ENCODE data around the gene HHAT. TPM values are rescaled to one million over a fixed set of nuclear protein-coding genes. Genes with fewer than 3 reads are reported as not detected.

The HHAT gene
- total RNA-seq, 2 experiments from 2014 or later, result 0.82 to 0.84 TPM

GRCh38 chr1:210692796-210693195 is 364.1 kb downstream of the HHAT start:
- DNase-seq (no peak), ATAC-seq (no peak)
- Mint-ChIP-seq H3K27ac (no peak overlapping the region), H3K4me1 (peaks cover 20% of the 10 kb centered on the region), H3K27me3 (no peaks in the 10 kb centered on the region), H3K4me3 (no peak overlapping the region), H3K36me3 (ENCODE audit: low read depth) (no peaks in the 10 kb centered on the region), H3K9me3 (ENCODE audit: low read depth) (no peaks in the 10 kb centered on the region)
- intact Hi-C loops (cut with DNase I, micrococcal nuclease), result no loop called here
- ChIA-PET CTCF (no interaction called here), POLR2A (no interaction called here)

DNA sequence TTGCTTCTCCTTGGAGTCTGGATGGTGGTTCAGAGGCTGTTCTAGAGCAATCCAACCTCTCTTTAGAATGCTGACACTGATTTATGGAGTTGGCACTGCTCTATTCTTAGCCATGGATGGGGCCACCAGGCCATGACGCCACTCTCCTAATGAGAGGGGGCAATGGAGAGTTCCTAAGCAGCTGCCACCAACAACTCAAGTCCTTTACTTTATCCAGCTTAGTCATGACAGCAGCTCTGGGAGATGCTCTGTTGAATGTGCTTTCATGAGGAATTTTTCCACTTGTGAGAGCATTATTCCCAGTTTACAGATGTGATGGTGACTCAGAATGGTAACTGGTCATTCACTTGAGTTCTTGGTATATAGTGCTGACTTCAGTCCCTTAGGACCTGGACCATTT is 366.3 kb downstream of the HHAT start:
- Mint-ChIP-seq H3K27ac (no peak overlapping the region), H3K36me3 (ENCODE audit: low read depth) (no peaks in the 10 kb centered on the region), H3K4me3 (no peak overlapping the region), H3K4me1 (peaks cover 14% of the 10 kb centered on the region), H3K27me3 (no peaks in the 10 kb centered on the region), H3K9me3 (ENCODE audit: low read depth) (no peaks in the 10 kb centered on the region)
- intact Hi-C loops (cut with DNase I, micrococcal nuclease), result loop anchor here in 1 of 2 experiments (5.0 kb wide), 1 partner anchor 437 kb away; the partner anchor contains the start of gene KCNH1
- ChIA-PET POLR2A (no interaction called here), CTCF (no interaction called here)
- no peak for DNase-seq
- ATAC-seq, result no peak

DNA sequence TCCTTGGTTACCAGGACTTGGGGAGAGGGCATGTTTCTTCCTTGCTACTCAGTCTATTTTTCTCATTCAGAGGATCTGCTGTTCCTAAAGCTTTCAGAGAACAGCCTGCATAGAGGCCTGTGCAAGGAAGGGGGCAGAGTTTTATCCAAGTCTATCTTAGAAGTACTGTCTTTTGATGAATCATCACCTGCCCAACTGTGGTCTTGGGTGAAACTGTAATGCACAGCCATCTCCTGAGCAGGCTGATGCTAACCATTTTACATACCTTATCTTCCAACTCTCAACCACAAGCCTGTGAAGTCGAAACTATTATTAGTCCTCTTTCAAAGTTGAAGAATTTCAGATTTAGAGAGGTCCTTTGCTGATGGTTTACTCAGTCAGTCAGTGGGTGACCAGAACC is 368.0 kb downstream of the HHAT start:
- Mint-ChIP-seq H3K27me3 (no peaks in the 10 kb centered on the region), H3K4me1 (peaks cover 14% of the 10 kb centered on the region), H3K4me3 (no peak overlapping the region), H3K36me3 (ENCODE audit: low read depth) (no peaks in the 10 kb centered on the region), H3K27ac (no peak overlapping the region), H3K9me3 (ENCODE audit: low read depth) (no peaks in the 10 kb centered on the region)
- ChIA-PET POLR2A (no interaction called here), CTCF (no interaction called here)
- ATAC-seq (peak; percentile 83), DNase-seq (peak; percentile 17)
- intact Hi-C loops (cut with DNase I, micrococcal nuclease), result loop anchor here in 1 of 2 experiments (5.0 kb wide), 1 partner anchor 436 kb away; the partner anchor contains the start of gene KCNH1

DNA sequence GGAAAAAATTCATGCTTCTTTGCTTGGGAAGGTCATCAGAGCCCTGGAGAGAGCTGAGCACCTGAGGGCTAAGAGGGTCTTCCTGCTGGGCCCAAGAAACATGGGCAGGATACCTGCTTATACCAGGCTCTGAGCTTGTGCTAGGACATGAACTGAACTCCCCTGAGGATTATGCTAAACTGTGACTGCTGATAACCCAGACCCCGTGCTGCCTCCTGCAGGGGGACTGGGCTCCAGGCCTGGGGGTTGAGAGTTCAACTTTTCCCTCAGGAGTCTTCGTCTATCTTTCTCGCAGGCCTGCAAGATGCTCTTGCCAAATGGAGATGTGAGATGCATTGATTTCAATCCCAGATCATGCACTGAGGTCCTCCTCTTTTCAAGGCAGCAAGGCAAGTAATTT is 368.5 kb downstream of the HHAT start:
- Mint-ChIP-seq H3K27me3 (no peaks in the 10 kb centered on the region), H3K4me1 (peaks cover 14% of the 10 kb centered on the region), H3K4me3 (no peak overlapping the region), H3K9me3 (ENCODE audit: low read depth) (no peaks in the 10 kb centered on the region), H3K27ac (no peak overlapping the region), H3K36me3 (ENCODE audit: low read depth) (no peaks in the 10 kb centered on the region)
- POLR2A ChIA-PET, result no interaction called here
- intact Hi-C loops (cut with DNase I, micrococcal nuclease), result loop anchor here in 1 of 2 experiments (5.0 kb wide), 1 partner anchor 435 kb away; the partner anchor contains the start of gene KCNH1
- no peak for ATAC-seq
- no peak for DNase-seq
- CTCF ChIA-PET, result no interaction called here

DNA sequence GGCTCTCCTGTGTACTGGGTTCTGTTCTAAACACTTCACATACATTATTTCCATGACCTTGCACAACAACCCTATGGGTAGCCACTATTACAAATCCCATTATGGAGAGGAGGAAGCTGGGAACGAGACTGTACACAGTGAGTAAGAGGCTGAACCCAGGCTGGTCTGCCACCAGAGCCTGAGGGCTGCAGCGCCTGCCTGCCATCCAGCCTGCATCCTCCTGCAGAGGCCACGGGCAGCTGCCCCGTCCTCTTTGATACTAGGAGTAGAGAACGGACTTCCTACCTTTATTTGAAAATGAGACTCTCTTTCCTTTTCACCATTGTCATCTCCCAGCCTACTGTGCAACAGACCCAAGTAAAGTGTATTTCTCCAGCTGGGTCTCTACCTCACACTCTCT is 370.0 kb downstream of the HHAT start:
- Mint-ChIP-seq H3K27ac (no peak overlapping the region), H3K4me1 (peaks cover 2% of the 10 kb centered on the region), H3K36me3 (ENCODE audit: low read depth) (no peaks in the 10 kb centered on the region), H3K27me3 (no peaks in the 10 kb centered on the region), H3K9me3 (ENCODE audit: low read depth) (no peaks in the 10 kb centered on the region), H3K4me3 (no peak overlapping the region)
- CTCF ChIA-PET, result interaction anchor here (0.6 kb wide), 1 partner anchor 211 kb away, joined by 3 read pairs; no protein-coding TSS in a partner anchor
- DNase-seq (no peak), ATAC-seq (no peak)
- POLR2A ChIA-PET, result no interaction called here
- intact Hi-C loops (cut with DNase I, micrococcal nuclease), result loop anchor here in 1 of 2 experiments (5.0 kb wide), 1 partner anchor 434 kb away; the partner anchor contains the start of gene KCNH1

- H3K4me3 Mint-ChIP-seq, result no peak overlapping the region
- DNase-seq (no peak), ATAC-seq (no peak)
- no peaks in the 10 kb centered on the region for H3K27me3 Mint-ChIP-seq
- ChIA-PET CTCF (no interaction called here), POLR2A (no interaction called here)
- H3K36me3 Mint-ChIP-seq (ENCODE audit: low read depth), result no peaks in the 10 kb centered on the region
- intact Hi-C loops (cut with DNase I, micrococcal nuclease), result no loop called here
- peaks cover 2% of the 10 kb centered on the region for H3K4me1 Mint-ChIP-seq
- H3K9me3 Mint-ChIP-seq (ENCODE audit: low read depth), result no peaks in the 10 kb centered on the region
- H3K27ac Mint-ChIP-seq, result no peak overlapping the region
Measured at GRCh38 chr1:210700083-210700482, 371.4 kb downstream of the HHAT start.

DNA sequence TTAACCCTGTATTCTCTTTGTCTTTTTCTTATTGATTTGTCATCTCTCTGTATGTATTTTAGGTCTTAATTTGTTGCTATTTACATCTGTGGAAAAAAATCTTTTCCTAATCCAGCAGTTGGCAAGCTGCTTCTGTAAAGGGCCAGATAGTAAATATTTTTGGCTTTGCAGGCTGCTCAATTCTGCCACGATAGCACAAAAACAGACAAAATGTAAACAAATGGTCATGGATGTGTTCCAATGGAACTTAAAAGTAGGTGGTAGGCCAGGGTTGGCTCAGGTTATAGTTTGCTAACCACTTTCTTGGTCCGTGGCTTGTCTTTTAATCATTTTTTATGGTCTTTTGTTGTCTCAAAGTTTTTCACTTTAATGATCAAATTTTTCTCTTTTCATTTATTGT is 371.8 kb downstream of the HHAT start:
- ATAC-seq, result no peak
- ChIA-PET POLR2A (no interaction called here), CTCF (no interaction called here)
- Mint-ChIP-seq H3K36me3 (ENCODE audit: low read depth) (no peaks in the 10 kb centered on the region), H3K9me3 (ENCODE audit: low read depth) (no peaks in the 10 kb centered on the region), H3K4me1 (peaks cover 2% of the 10 kb centered on the region), H3K4me3 (no peak overlapping the region), H3K27me3 (no peaks in the 10 kb centered on the region), H3K27ac (no peak overlapping the region)
- intact Hi-C loops (cut with DNase I, micrococcal nuclease), result no loop called here
- no peak for DNase-seq

DNA sequence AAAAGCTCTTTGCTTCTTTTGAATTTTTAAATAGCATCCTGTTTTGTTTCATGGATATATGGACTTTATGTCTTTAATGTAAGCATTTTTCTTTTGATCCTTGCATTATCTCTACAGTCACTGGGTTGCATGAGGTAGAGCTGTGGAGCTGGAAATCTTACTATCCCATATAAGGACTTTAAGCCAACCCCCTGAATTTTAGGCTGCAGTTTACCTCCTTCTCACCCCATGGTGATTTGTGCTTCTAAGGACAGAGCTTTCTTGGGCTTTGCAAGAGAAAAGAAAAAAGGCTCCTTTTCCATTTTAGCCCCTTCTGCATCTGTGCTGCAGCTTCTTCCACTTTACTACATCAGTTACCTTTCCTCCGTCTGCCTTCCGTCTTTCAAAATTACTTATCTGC is 373.8 kb downstream of the HHAT start:
- H3K9me3 Mint-ChIP-seq (ENCODE audit: low read depth), result no peaks in the 10 kb centered on the region
- CTCF ChIA-PET, result no interaction called here
- H3K4me1 Mint-ChIP-seq, result no peaks in the 10 kb centered on the region
- no peaks in the 10 kb centered on the region for H3K36me3 Mint-ChIP-seq (ENCODE audit: low read depth)
- H3K4me3 Mint-ChIP-seq, result no peak overlapping the region
- intact Hi-C loops (cut with DNase I, micrococcal nuclease), result no loop called here
- DNase-seq (no peak), ATAC-seq (no peak)
- POLR2A ChIA-PET, result no interaction called here
- no peak overlapping the region for H3K27ac Mint-ChIP-seq
- H3K27me3 Mint-ChIP-seq, result no peaks in the 10 kb centered on the region

GRCh38 chr1:210703593-210703992 is 374.9 kb downstream of the HHAT start:
- ATAC-seq, result no peak
- Mint-ChIP-seq H3K27me3 (no peaks in the 10 kb centered on the region), H3K4me1 (no peaks in the 10 kb centered on the region), H3K9me3 (ENCODE audit: low read depth) (no peaks in the 10 kb centered on the region), H3K4me3 (no peak overlapping the region), H3K27ac (no peak overlapping the region), H3K36me3 (ENCODE audit: low read depth) (no peaks in the 10 kb centered on the region)
- no peak for DNase-seq
- intact Hi-C loops (cut with DNase I, micrococcal nuclease), result no loop called here
- POLR2A ChIA-PET, result no interaction called here
- CTCF ChIA-PET, result no interaction called here

- H3K27ac Mint-ChIP-seq, result no peak overlapping the region
- no peaks in the 10 kb centered on the region for H3K9me3 Mint-ChIP-seq (ENCODE audit: low read depth)
- H3K4me3 Mint-ChIP-seq, result no peak overlapping the region
- H3K36me3 Mint-ChIP-seq (ENCODE audit: low read depth), result no peaks in the 10 kb centered on the region
- intact Hi-C loops (cut with DNase I, micrococcal nuclease), result no loop called here
- ATAC-seq (no peak), DNase-seq (no peak)
- ChIA-PET POLR2A (no interaction called here), CTCF (interaction anchor here (0.6 kb wide), 1 partner anchor 259 kb away, joined by 4 read pairs; no protein-coding TSS in a partner anchor)
- H3K4me1 Mint-ChIP-seq, result no peaks in the 10 kb centered on the region
- no peaks in the 10 kb centered on the region for H3K27me3 Mint-ChIP-seq
Measured at GRCh38 chr1:210705086-210705485, 376.4 kb downstream of the HHAT start.

- H3K27me3 Mint-ChIP-seq, result no peaks in the 10 kb centered on the region
- DNase-seq, result no peak
Measured at GRCh38 chr1:210706246-210706645, 377.5 kb downstream of the HHAT start.

DNA sequence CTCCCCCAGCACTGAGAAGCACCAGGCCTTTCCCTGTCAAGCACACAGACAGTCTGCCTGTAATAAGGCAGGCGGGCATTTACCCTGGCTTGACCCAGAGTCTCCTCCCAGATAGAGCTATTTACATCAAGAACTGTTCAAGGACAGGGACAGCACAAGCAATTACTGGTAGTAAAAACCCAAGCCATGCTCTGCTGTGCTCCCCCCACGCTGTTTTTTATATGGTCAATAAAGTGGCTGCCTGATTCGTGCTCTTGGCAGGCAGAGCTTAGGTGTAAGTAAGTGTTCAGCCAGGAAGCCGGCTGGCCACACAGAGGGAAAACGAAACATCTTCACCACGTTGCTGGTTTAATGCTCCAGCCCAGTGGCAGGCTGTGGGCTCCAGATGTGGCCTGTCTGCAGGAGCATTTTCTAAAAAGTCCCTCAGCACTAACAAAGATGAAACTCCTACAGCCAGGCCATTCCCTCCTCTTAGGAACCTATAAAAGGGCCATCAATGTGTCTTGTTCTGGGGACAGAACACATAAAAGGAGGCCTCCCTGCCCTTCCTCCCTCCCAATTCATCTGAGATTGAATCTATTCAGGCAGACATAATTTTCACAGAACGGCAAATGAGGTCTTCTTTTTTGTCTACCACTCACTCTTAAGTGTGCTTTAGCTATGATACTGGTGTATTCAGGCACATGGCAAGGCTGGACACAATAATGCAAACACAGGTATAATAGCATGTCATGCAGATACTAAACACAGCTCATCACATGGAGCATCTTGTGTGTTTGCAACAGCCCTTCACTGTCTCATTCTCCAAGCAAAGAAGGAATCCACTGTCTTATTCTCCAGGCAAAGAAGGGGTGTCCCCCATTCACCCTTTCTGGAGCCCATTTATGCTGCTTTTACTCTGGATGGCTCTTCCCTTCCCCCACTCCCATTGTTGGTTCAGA is 378.9 kb downstream of the HHAT start:
- H3K9me3 Mint-ChIP-seq (ENCODE audit: low read depth), result no peaks in the 10 kb centered on the region
- H3K27ac Mint-ChIP-seq, result no peak overlapping the region
- no peaks in the 10 kb centered on the region for H3K36me3 Mint-ChIP-seq (ENCODE audit: low read depth)
- DNase-seq, result no peak
- CTCF ChIA-PET, result no interaction called here
- H3K27me3 Mint-ChIP-seq, result no peaks in the 10 kb centered on the region
- POLR2A ChIA-PET, result no interaction called here
- intact Hi-C loops (cut with DNase I, micrococcal nuclease), result no loop called here
- no peaks in the 10 kb centered on the region for H3K4me1 Mint-ChIP-seq
- no peak overlapping the region for H3K4me3 Mint-ChIP-seq
- no peak for ATAC-seq

More at GRCh38 chr1:210706246-210706645, 377.5 kb downstream of the HHAT start:
- ATAC-seq, result no peak
- H3K36me3 Mint-ChIP-seq (ENCODE audit: low read depth), result no peaks in the 10 kb centered on the region
- POLR2A ChIA-PET, result no interaction called here
- intact Hi-C loops (cut with DNase I, micrococcal nuclease), result no loop called here
- H3K4me3 Mint-ChIP-seq, result no peak overlapping the region
- H3K27ac Mint-ChIP-seq, result no peak overlapping the region
- no peaks in the 10 kb centered on the region for H3K9me3 Mint-ChIP-seq (ENCODE audit: low read depth)
- no peaks in the 10 kb centered on the region for H3K4me1 Mint-ChIP-seq
- CTCF ChIA-PET, result no interaction called here

Data from activated CD4-positive, alpha-beta T cell treated with anti-CD3 and anti-CD28 coated beads for 36 hours (primary cell).